UCSD-AML1 (cell line): Measurements from ENCODE around the gene ALDH18A1.
"Not testable (repeated sequence)": the region's sequence is repeated elsewhere in the genome, so short reads cannot be mapped to it uniquely, and the experiment has no call there.

Source experiments
- DNase-seq: peaks from one replicate; lab custom pipeline; 2025; ENCODE audit not compliant: unreplicated experiment; lab: John Stamatoyannopoulos, UW

Gene ALDH18A1

GRCh38 chr10:95656291-95657164 lies at the start of gene ALDH18A1:
Gene ALDH18A1, minus strand, starts transcription at chr10:95656711. Its CDS starts 3,334 bp downstream, at chr10:95653377.
- DNase-seq = peak; percentile 95

GRCh38 chr10:95698415-95698814 lies 41.9 kb upstream of the ALDH18A1 start:
- no peak for DNase-seq

- peak; percentile 17 for DNase-seq
Observed at GRCh38 chr10:95697429-95697828, 40.9 kb upstream of the ALDH18A1 start.

- no peak for DNase-seq
Observed at GRCh38 chr10:95694665-95695064, 38.2 kb upstream of the ALDH18A1 start.

- peak; percentile 97 for DNase-seq
Observed at GRCh38 chr10:95693668-95694534, 37.4 kb upstream of the ALDH18A1 start, which contains the start of gene TCTN3. Gene TCTN3, minus strand, starts transcription at chr10:95693927. Its CDS starts 28 bp downstream, at chr10:95693899.

GRCh38 chr10:95693071-95693667 lies 36.7 kb upstream of the ALDH18A1 start:
- no peak for DNase-seq

- no peak for DNase-seq
Observed at GRCh38 chr10:95691281-95691680, 34.8 kb upstream of the ALDH18A1 start.

- DNase-seq = no peak
Observed at GRCh38 chr10:95688648-95689047, 32.1 kb upstream of the ALDH18A1 start.

GRCh38 chr10:95683966-95684365 lies 27.5 kb upstream of the ALDH18A1 start:
- DNase-seq = no peak

- no peak for DNase-seq
Observed at GRCh38 chr10:95675403-95676116, 19.0 kb upstream of the ALDH18A1 start.

GRCh38 chr10:95674643-95675042 lies 18.1 kb upstream of the ALDH18A1 start:
- no peak for DNase-seq

- not testable (repeated sequence) for DNase-seq
Observed at GRCh38 chr10:95672641-95673040, 16.1 kb upstream of the ALDH18A1 start.

GRCh38 chr10:95664543-95664942 lies 8.0 kb upstream of the ALDH18A1 start:
- no peak for DNase-seq

- no peak for DNase-seq
Observed at GRCh38 chr10:95663496-95663895, 7.0 kb upstream of the ALDH18A1 start.

GRCh38 chr10:95661818-95662217 lies 5.3 kb upstream of the ALDH18A1 start:
- DNase-seq = no peak

GRCh38 chr10:95660283-95660682 lies 3.8 kb upstream of the ALDH18A1 start:
- DNase-seq = no peak

- no peak for DNase-seq
Observed at GRCh38 chr10:95657250-95657649, 739 bp upstream of the ALDH18A1 start.

GRCh38 chr10:95655571-95656290 lies 780 bp downstream of the ALDH18A1 start:
- peak; percentile 44 for DNase-seq

GRCh38 chr10:95653895-95654294 lies 2.6 kb downstream of the ALDH18A1 start:
- DNase-seq = no peak
